ENCODE measurements around the gene AXL.

GRCh38 chr19:41303954-41304353, 84.9 kb downstream of the AXL start:
- no peak for TF ChIP-seq POLR2A (IDR thresholded peaks at IDR 0.05)
- TF ChIP-seq, protein P1, sequence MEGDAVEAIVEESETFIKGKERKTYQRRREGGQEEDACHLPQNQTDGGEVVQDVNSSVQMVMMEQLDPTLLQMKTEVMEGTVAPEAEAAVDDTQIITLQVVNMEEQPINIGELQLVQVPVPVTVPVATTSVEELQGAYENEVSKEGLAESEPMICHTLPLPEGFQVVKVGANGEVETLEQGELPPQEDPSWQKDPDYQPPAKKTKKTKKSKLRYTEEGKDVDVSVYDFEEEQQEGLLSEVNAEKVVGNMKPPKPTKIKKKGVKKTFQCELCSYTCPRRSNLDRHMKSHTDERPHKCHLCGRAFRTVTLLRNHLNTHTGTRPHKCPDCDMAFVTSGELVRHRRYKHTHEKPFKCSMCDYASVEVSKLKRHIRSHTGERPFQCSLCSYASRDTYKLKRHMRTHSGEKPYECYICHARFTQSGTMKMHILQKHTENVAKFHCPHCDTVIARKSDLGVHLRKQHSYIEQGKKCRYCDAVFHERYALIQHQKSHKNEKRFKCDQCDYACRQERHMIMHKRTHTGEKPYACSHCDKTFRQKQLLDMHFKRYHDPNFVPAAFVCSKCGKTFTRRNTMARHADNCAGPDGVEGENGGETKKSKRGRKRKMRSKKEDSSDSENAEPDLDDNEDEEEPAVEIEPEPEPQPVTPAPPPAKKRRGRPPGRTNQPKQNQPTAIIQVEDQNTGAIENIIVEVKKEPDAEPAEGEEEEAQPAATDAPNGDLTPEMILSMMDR (IDR thresholded peaks at IDR 0.05 in 8 of 11, conservative IDR thresholded peaks at IDR 0.05 in 3 of 11), result no peak
